GM18873 (cell line): Measurements from ENCODE around the gene MPDZ.

Source experiments
- ATAC-seq: cut with Tn5 transposase; IDR thresholded peaks from one replicate; pipeline ENCODE4 v1.9.1; 2021; ENCODE audit warnings: mild to moderate bottlenecking, moderate library complexity, moderate number of reproducible peaks; ENCODE audit not compliant: unreplicated experiment, low FRiP score

MPDZ gene

GRCh38 chr9:13279284-13280141 is at the start of gene MPDZ:
MPDZ (minus strand) TSS chr9:13279692; CDS start chr9:13250315, 29,377 bp downstream.
- no peak for ATAC-seq

DNA sequence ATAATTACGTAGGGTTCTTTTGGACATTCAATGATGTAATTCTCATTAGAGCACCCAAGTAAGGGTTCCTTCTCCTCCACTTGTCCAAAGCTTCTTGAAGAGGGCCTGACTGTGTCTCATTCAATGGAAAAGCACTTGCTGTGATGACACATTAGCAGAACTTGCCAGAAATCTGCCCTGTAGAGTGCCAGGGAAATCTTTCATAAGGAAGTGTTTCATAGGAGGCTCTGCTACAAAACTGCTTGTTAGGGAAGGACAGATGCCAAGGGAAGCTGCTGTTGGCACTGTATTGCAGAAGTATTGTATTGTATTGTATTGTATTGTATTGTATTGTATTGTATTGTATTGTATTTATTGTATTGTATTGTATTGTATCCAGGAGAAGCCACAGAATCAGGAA is 45.5 kb upstream of the MPDZ start:
- no peak for ATAC-seq

GRCh38 chr9:13322828-13323550 is 43.5 kb upstream of the MPDZ start:
- no peak for ATAC-seq

GRCh38 chr9:13318027-13318426 is 38.5 kb upstream of the MPDZ start:
- ATAC-seq = no peak

- no peak for ATAC-seq
Measured at GRCh38 chr9:13296972-13297371, 17.5 kb upstream of the MPDZ start.

DNA sequence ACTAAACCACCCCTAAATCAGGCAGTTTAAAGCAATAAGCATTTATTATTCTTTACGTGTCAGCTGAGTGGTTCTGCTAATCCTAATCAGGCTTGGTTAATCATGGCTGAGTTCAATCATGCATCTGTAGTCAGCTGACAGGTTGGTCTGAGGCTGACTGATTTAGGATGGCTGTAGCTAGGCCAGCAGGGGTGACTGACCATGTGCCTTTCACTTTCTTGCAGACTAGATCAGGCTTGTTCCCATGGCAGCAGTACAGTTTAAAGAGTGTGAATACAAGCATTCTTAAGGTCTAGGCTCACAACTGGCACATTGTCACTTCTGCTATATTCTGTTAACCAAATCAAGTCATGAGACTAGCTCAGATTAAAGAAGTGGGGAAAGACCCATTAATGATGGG is 16.1 kb upstream of the MPDZ start:
- ATAC-seq = no peak

GRCh38 chr9:13292782-13293181 is 13.3 kb upstream of the MPDZ start:
- ATAC-seq = no peak

- no peak for ATAC-seq
Measured at GRCh38 chr9:13292158-13292557, 12.7 kb upstream of the MPDZ start.

DNA sequence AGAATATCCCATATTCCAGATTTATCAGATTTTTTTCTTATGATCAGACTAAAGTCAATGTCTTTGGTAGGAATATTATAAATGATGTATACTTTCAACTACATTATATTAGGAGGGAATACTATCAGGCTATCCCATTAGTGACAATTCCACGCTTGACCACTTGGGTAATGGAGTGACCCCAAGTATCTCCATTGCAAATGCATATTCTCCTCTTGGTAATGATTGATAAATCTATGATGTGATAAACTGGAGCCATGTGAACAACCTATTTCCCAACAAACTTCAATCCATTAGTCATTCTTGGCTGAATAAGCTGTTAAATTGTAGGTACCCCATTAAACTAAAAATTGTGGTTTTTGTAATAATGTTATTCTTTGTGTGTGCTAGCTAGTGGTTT is 12.2 kb upstream of the MPDZ start:
- ATAC-seq = no peak

GRCh38 chr9:13284011-13284410 is 4.5 kb upstream of the MPDZ start:
- ATAC-seq = no peak

DNA sequence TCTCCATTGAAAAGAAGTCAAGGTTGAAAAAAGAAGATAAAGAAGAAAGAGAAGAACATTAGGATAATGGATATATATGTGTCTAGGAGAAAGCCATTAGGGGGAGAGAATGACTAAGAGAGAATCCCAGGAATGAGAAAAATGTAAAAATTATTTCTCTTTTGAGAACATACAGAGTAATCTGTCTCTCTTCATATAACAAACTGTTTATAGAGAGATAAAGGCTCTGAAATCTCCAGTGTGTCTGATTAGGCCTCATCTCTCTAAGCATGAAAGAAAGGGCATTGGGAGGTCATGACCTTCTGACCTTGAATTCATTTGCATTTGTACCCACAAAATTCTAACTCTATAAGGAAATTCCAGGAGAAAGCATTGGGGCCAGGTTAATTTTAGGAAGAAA is 3.5 kb upstream of the MPDZ start:
- no peak for ATAC-seq

DNA sequence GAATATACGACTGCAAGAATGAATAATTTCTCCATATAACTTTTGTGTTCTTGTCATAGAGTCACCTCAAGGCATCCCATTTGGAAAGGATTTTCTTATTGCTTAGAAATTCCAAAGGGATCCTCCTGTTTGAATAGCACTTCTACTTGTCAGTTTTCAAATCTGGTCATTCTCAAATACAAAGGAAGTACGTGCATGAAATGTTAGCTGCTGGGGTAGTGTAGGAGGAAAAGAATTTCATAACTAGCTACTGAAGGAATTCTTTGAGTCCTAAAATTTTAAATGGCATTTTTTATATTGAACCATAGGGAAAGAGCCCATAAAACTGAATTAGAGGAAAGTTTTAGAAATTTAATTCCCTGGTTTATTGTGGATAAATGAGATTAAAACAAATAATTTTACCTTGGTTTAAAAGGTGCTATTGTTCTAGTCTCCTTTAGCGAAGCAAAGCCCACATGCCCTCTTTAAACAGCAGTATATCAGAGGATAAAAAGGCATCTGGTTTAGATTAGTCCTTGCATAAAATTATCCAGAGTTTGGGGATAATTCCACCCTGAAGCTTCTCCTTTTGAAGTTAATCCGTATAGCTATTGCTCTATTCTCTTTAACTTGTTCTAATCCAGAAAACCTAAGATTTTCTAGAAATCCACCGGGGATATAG is 2.0 kb upstream of the MPDZ start:
- ATAC-seq = no peak

GRCh38 chr9:13278368-13279246 is 885 bp downstream of the MPDZ start:
- no peak for ATAC-seq

- no peak for ATAC-seq
Measured at GRCh38 chr9:13278023-13278367, 1.5 kb downstream of the MPDZ start.

GRCh38 chr9:13274886-13275641 is 4.4 kb downstream of the MPDZ start:
- ATAC-seq = no peak

DNA sequence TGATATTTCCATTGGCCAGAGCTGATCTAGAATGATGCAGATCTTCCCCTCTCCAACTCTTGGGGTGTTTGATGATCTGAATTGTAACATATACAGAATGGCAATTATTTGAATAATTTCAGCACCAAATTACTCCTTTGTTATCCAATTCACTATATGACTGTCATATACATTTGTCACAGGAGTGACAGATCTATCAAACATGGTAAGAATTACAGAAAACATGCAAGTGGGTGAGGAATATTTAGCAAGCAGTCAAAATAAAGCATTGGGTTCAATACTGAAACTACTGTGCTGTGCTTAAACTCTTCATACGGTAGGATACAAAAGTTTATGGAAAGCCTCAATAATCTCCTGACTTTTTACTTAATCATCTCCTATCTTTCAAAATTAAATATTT is 8.8 kb downstream of the MPDZ start:
- ATAC-seq = no peak

DNA sequence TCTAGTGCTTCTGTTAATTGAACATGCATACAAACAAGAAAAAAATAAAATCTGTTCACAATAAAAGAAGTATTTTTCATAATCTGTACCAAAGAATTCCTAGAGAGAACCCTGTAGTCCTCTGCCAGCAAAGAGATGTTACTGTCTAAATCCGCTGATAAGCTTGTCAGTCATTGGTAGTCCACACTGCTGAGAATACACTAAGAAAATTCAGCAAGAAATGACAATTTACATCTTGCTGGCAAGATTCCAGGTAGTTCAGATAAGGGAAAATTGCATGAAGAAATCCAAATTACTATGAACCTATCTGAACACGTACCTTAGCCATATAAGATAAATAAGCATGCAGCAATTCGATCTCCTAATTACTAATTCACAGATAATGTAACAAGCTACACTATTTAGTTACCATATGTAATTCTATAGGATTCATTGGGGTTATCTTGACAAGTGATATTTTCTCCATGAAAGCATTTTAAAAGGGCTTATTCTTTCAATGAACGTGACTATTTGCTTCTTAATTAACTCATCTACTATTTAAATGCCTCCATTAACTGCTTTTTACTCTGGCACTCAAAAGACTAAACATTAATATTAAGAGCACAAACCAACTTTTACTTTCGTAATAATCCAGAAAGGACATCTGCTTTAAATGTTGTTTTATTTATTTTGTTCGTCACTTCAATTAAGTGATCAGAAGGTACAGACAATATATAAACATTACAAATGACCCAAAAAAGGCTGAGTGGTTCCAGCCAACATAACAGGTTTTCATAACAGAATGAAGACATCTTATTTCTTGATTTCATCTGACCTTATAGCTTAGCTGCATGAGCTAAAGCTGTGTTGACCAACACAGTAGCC is 9.7 kb downstream of the MPDZ start:
- no peak for ATAC-seq

GRCh38 chr9:13268469-13268868 is 11.0 kb downstream of the MPDZ start:
- ATAC-seq = no peak

- ATAC-seq = no peak
Measured at GRCh38 chr9:13267743-13268142, 11.7 kb downstream of the MPDZ start.
